Loucy (cell line): ENCODE results near the gene NCLN.

Source experiments
- H2AFZ ChIP-seq: fragments of 200-600 bp; sonication (generic); 2 replicates; pipeline ENCODE4 v1.6.0; 2016; ENCODE audit warnings: antibody characterized with exemption, mild to moderate bottlenecking, low read length, moderate library complexity
- H3F3A ChIP-seq: fragments of 200-600 bp; 2 replicates; pipeline ENCODE4 v1.6.0; 2016; ENCODE audit warnings: antibody characterized with exemption, low read depth, mild to moderate bottlenecking
- H3K27me3 ChIP-seq: fragments of 200-600 bp; sonication (generic); 2 replicates; pipeline ENCODE4 v1.6.1; 2014; ENCODE audit warnings: low read length, mild to moderate bottlenecking; ENCODE audit not compliant: insufficient read depth, poor library complexity, severe bottlenecking
- H3K36me3 ChIP-seq: fragments of 200-600 bp; sonication (generic); 2 replicates; pipeline ENCODE4 v1.6.1; 2016; ENCODE audit warnings: low read length; ENCODE audit not compliant: insufficient read depth
- H3K4me1 ChIP-seq: fragments of 200-600 bp; sonication (generic); 2 replicates; pipeline ENCODE4 v1.5.1; 2014; ENCODE audit warnings: low read length, mild to moderate bottlenecking; ENCODE audit not compliant: insufficient read depth, poor library complexity, severe bottlenecking
- H3K4me2 ChIP-seq: fragments of 200-600 bp; sonication (generic); 2 replicates; pipeline ENCODE4 v1.6.0; 2014; ENCODE audit warnings: antibody characterized with exemption, low read length, low read depth, mild to moderate bottlenecking; ENCODE audit not compliant: poor library complexity, severe bottlenecking
- H3K4me3 ChIP-seq: fragments of 200-600 bp; sonication (generic); 2 replicates; pipeline ENCODE4 v1.5.1; 2014; ENCODE audit warnings: low read length, mild to moderate bottlenecking, mixed read lengths; ENCODE audit not compliant: poor library complexity, severe bottlenecking
- H3K79me2 ChIP-seq: fragments of 200-600 bp; sonication (generic); 2 replicates; pipeline ENCODE4 v1.6.1; 2014; ENCODE audit warnings: low read length; ENCODE audit not compliant: insufficient read depth
- H3K9ac ChIP-seq: fragments of 200-600 bp; sonication (generic); 2 replicates; pipeline ENCODE4 v1.6.0; 2014; ENCODE audit warnings: mild to moderate bottlenecking, low read depth, low read length, moderate library complexity; ENCODE audit not compliant: poor library complexity, severe bottlenecking
- H3K9me2 ChIP-seq: fragments of 200-600 bp; sonication (generic); replicated peaks from 2 replicates; pipeline ENCODE4 v1.6.1; 2016; ENCODE audit warnings: low read depth, low read length, mixed read lengths
- H3K9me3 ChIP-seq: fragments of 200-600 bp; sonication (generic); 2 replicates; pipeline ENCODE4 v1.6.1; 2014; ENCODE audit warnings: mild to moderate bottlenecking, antibody characterized with exemption, low read length, low read depth; ENCODE audit not compliant: insufficient read depth
- H4K20me1 ChIP-seq: fragments of 200-600 bp; sonication (generic); 2 replicates; pipeline ENCODE4 v1.6.0; 2014; ENCODE audit warnings: antibody characterized with exemption, low read length, mild to moderate bottlenecking; ENCODE audit not compliant: insufficient read depth, poor library complexity, severe bottlenecking
- EZH2phosphoT487 ChIP-seq: fragments of 200-600 bp; IDR thresholded peaks from 2 replicates; pipeline ENCODE4 v1.6.1; 2018; ENCODE audit warnings: antibody characterized with exemption, mild to moderate bottlenecking, moderate library complexity, borderline replicate concordance
- TF ChIP-seq, protein P1 (sequence below): fragments of 200-600 bp; sonication (generic); conservative IDR thresholded peaks from 2 replicates; pipeline ENCODE4 v1.5.1; 2014; ENCODE audit warnings: mild to moderate bottlenecking, antibody characterized with exemption, low read length

Gene NCLN

DNA sequence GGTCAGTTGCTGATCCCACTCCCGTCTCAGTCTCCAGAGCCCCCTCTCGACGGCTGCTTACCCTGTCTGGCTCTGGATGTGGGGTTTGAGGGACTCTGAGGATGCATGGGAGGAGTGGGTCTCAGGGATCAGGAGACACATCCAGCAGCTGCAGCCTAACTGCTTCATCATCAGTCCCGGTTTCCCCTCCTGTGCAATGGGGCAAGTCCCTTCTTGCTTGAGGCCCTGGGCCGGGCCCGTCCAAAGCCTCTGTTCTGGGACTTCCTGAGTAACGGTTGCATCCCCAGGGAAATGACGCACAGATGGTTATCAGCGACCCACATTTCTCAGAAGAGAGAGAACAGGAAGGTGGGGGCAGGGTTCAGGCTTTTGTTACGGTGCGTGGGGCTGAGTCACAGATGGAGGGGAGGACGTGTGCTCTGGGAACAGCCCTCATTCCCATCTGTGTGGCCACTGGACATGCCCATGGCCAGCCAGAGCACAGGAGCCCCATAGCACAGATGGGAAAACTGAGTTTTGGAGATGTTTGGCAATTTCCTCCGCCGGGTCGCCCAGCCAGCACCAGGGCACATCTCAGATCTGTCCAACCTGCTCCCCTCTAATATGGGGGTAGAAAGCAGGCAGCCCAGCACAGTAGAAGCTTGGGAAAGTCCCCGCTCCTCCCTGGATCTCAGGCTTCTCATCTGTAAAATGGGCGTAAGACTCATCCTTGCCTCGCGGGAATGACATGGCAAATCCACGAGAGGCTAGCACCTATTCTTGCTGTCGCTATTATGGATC lies 30.6 kb upstream of the NCLN start:
- no peak overlapping the region for H2AFZ ChIP-seq
- no peaks in the 10 kb centered on the region for H3K9me2 ChIP-seq
- peak overlapping the region; percentile 73 for H3K4me2 ChIP-seq
- peaks cover 91% of the 10 kb centered on the region for H3K36me3 ChIP-seq
- H3K4me3 ChIP-seq: peak overlapping the region; percentile 64
- peaks cover under 1% of the 10 kb centered on the region for H3F3A ChIP-seq
- no peaks in the 10 kb centered on the region for H3K9me3 ChIP-seq
- H3K79me2 ChIP-seq: peaks cover 87% of the 10 kb centered on the region
- peaks cover 57% of the 10 kb centered on the region for H3K4me1 ChIP-seq
- H4K20me1 ChIP-seq: peaks cover 37% of the 10 kb centered on the region
- H3K27me3 ChIP-seq: no peaks in the 10 kb centered on the region
- H3K9ac ChIP-seq: peak overlapping the region; percentile 82
- TF ChIP-seq EZH2phosphoT487: no peak
- TF ChIP-seq, protein P1, sequence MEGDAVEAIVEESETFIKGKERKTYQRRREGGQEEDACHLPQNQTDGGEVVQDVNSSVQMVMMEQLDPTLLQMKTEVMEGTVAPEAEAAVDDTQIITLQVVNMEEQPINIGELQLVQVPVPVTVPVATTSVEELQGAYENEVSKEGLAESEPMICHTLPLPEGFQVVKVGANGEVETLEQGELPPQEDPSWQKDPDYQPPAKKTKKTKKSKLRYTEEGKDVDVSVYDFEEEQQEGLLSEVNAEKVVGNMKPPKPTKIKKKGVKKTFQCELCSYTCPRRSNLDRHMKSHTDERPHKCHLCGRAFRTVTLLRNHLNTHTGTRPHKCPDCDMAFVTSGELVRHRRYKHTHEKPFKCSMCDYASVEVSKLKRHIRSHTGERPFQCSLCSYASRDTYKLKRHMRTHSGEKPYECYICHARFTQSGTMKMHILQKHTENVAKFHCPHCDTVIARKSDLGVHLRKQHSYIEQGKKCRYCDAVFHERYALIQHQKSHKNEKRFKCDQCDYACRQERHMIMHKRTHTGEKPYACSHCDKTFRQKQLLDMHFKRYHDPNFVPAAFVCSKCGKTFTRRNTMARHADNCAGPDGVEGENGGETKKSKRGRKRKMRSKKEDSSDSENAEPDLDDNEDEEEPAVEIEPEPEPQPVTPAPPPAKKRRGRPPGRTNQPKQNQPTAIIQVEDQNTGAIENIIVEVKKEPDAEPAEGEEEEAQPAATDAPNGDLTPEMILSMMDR: no peak

DNA sequence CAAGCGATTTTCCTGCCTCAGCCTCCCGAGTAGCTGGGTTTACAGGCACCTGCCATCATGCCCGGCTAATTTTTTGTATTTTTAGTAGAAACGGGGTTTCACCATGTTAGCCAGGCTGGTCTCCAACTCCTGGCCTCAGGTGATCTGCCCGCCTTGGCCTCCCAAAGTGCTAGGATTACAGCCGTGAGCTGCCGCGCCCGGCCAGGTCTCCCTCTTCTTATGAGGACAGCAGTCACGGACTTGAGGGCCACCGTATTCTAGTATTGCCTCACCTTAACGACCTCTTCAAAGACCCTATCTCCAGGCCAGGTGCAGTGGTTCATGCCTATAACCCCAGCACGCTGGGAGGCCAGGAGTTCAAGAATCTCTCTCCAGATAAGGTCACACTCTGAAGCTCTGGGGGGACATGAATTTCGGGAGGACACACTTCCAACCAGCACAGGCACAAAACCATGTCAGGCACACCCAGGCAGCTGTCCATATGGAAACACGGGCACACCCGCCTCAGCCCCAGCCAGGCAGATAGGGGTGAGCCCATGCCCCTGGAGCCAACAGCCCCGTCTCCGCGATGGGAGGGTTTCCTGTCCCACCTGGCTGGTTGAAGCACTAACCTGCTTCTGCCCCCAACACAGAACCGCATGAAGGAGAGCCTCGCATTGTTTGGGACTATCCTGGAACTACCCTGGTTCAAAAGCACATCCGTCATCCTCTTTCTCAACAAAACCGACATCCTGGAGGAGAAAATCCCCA lies 28.5 kb upstream of the NCLN start:
- H3K9me2 ChIP-seq: no peaks in the 10 kb centered on the region
- peaks cover 89% of the 10 kb centered on the region for H3K36me3 ChIP-seq
- H3K9ac ChIP-seq: no peak overlapping the region
- peaks cover 43% of the 10 kb centered on the region for H3K4me1 ChIP-seq
- H3K27me3 ChIP-seq: no peaks in the 10 kb centered on the region
- no peak overlapping the region for H2AFZ ChIP-seq
- no peak for TF ChIP-seq EZH2phosphoT487
- TF ChIP-seq, protein P1: no peak
- H3F3A ChIP-seq: peaks cover 6% of the 10 kb centered on the region
- peaks cover 80% of the 10 kb centered on the region for H3K79me2 ChIP-seq
- H3K4me3 ChIP-seq: no peak overlapping the region
- H3K4me2 ChIP-seq: no peak overlapping the region
- H3K9me3 ChIP-seq: no peaks in the 10 kb centered on the region
- peaks cover 19% of the 10 kb centered on the region for H4K20me1 ChIP-seq

DNA sequence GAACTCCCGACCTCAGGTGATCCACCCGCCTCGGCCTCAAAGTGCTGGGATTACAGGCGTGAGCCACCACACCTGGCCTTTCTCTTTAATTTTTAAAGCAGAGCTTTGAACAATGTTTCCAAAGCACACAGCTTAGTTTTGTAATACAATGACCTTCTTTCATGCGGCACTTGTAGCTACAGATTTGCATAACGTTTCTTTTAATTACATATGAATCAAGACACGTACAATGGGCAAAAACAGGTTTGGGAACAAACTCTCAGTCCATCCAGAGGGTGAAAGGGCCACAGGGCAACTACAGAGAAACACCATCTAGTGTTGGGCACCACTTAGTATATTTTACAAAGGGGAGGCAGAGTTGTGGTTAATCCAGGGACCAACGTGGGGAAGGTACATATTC lies 26.2 kb upstream of the NCLN start:
- Histone ChIP-seq H3K9me2 (no peaks in the 10 kb centered on the region), H3K9me3 (no peaks in the 10 kb centered on the region), H3K4me3 (no peak overlapping the region), H4K20me1 (peaks cover 11% of the 10 kb centered on the region), H3K79me2 (peaks cover 58% of the 10 kb centered on the region), H2AFZ (no peak overlapping the region), H3K4me2 (no peak overlapping the region), H3F3A (peaks cover 9% of the 10 kb centered on the region), H3K4me1 (peaks cover 22% of the 10 kb centered on the region), H3K9ac (no peak overlapping the region), H3K27me3 (no peaks in the 10 kb centered on the region), H3K36me3 (peaks cover 92% of the 10 kb centered on the region)
- TF ChIP-seq, protein P1: no peak
- no peak for TF ChIP-seq EZH2phosphoT487
